GM18907 (cell line): Measurements from ENCODE around the gene GPC1.

Experiments
- ATAC-seq: cut with Tn5 transposase; IDR thresholded peaks from one replicate; pipeline ENCODE4 v1.9.1; 2021; ENCODE audit warnings: mild to moderate bottlenecking, moderate library complexity; ENCODE audit not compliant: unreplicated experiment

Gene GPC1

DNA sequence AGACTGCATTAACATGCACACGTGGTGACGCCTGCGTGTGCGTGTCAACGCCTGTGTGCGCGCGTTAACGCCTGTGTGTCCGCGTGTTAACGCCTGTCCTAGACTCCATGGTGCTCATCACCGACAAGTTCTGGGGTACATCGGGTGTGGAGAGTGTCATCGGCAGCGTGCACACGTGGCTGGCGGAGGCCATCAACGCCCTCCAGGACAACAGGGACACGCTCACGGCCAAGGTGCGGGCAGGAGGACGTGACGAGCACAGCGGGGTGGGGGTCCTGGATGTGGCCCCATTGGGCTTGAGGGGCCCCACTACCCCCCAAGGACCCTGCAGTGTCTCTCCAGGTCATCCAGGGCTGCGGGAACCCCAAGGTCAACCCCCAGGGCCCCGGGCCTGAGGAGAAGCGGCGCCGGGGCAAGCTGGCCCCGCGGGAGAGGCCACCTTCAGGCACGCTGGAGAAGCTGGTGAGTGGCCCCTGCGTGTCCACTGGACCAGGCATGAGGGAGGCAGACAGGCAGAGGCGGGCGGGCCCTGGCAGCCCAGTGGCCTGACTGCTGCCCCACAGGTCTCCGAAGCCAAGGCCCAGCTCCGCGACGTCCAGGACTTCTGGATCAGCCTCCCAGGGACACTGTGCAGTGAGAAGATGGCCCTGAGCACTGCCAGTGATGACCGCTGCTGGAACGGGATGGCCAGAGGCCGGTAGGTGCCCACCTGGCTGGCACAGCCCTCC is 29.2 kb downstream of the GPC1 start:
- no peak for ATAC-seq

- no peak for ATAC-seq
Measured at GRCh38 chr2:240465268-240465764, 29.9 kb downstream of the GPC1 start.

- no peak for ATAC-seq
Measured at GRCh38 chr2:240465765-240466578, 30.5 kb downstream of the GPC1 start.

DNA sequence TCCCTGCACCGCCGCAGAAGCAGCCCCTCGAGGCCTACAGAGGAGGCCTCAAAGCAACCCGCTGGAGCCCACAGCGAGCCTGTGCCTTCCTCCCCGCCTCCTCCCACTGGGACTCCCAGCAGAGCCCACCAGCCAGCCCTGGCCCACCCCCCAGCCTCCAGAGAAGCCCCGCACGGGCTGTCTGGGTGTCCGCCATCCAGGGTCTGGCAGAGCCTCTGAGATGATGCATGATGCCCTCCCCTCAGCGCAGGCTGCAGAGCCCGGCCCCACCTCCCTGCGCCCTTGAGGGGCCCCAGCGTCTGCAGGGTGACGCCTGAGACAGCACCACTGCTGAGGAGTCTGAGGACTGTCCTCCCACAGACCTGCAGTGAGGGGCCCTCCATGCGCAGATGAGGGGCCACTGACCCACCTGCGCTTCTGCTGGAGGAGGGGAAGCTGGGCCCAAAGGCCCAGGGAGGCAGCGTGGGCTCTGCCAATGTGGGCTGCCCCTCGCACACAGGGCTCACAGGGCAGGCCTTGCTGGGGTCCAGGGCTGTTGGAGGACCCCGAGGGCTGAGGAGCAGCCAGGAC is 31.2 kb downstream of the GPC1 start:
- no peak for ATAC-seq

DNA sequence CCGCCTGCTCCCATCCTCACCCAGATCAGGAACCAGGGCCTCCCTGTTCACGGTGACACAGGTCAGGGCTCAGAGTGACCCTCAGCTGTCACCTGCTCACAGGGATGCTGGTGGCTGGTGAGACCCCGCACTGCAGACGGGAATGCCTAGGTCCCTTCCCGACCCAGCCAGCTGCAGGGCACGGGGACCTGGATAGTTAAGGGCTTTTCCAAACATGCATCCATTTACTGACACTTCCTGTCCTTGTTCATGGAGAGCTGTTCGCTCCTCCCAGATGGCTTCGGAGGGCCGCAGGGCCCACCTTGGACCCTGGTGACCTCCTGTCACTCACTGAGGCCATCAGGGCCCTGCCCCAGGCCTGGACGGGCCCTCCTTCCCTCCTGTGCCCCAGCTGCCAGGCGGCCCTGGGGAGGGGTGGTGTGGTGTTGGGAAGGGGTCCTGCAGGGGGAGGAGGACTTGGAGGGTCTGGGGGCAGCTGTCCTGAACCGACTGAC is 31.7 kb downstream of the GPC1 start:
- no peak for ATAC-seq

GRCh38 chr2:240467659-240468302 is 32.3 kb downstream of the GPC1 start:
- ATAC-seq: no peak

- no peak for ATAC-seq
Measured at GRCh38 chr2:240468303-240469238, 33.1 kb downstream of the GPC1 start.

DNA sequence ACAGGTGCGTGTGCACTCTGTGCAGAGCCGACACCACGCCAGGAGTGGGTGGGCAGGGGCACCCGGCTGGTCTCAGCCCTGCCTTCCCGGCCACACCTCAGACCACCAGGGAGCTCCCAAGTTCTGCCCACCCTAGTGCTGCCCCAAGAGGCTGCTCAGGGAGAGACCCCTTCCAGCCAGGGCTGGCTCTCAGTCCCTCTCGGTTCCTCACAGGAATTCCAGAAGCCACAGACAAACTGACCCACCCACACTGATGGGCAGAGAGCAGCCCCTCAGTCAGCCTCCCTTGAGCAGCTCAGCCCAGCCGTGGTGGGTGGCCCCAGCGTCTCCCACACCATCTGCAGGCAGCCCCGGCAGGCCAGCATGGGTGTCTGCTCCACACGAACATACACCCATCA is 33.8 kb downstream of the GPC1 start:
- ATAC-seq: no peak

DNA sequence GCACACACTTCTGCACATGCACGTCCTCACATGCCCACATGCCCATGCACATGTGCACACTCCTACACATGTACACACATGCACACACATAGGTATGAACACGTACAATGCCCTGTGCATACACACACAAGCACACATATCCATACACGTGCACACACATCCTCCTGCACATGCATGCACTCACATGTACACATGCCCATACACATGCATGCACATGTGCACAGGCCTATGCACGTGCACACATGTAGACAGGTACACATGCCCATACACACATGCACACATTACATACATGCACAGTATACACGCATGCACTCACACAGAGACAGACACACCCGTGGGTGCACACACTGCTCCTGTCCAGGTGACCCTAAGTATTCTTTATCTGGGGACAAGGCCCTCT is 34.3 kb downstream of the GPC1 start:
- no peak for ATAC-seq

DNA sequence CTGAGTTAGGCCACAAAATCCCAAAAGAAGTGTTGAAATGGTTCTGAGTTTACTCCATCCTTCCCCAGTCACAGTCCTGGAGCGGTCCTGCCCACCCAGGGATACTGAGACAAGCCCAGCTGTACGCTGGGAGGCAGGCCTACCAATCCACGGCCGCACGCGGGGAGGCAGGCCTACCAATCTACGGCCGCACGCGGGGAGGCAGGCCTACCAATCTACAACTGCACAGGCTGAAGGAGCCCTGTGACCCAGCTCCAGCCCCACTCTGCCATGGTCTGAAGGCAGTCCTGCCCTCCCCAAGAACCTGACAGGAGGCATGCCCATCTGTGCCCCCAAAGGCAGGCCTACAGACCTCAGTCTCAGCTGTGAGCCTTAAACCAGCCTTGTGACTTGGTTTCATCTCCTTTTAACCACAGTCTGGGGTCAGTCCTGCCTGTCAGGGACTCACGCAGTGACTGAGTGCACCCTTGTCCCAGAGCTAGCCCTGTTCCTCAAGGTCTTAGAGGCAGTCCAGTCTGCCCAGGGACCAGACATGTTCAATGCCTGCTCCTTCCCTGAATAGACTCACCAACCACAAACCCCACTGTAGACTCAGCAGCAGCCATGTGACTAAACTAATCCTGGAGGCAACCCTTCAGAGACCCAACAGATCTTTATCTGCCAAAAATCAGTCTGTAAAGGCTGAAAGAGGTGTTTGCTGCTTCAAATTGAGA is 36.8 kb downstream of the GPC1 start:
- no peak for ATAC-seq

DNA sequence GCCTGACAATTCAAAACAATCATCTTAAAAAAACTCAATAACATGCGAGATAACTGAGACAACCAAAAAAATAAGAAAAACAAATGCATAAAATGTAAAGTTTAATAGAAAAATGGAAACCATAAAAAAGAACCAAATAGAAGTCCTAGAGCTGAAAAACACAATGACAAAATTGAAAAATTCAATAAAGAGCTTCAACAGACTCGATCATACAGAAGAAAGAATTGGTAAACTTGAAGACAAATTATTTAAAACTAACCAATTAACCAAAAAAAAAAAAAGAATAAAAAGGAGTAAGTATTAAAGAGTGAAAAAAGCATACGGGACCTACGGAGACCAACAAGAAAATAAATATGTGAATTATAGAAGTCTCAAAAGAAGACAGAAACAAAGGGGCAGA is 37.7 kb downstream of the GPC1 start:
- ATAC-seq: no peak

DNA sequence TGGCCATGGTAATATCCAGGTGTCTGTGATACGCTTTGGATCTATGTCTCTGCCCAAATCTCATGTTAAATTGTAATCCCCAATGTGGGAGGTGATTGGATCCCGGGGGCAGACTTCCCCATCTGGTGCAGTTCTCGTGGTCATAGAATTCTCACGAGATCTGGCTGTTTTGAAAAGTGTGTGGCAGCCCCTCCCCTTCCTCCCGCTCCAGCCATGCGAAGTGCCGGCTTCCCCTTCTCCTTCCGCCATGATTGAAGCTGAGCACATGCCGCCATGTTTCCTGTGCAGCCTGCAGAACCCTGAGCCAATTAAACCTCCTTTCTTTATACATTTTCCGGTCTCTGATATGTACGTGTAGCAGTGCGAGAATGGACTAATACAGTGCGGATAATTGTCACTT is 42.5 kb downstream of the GPC1 start:
- ATAC-seq: no peak

DNA sequence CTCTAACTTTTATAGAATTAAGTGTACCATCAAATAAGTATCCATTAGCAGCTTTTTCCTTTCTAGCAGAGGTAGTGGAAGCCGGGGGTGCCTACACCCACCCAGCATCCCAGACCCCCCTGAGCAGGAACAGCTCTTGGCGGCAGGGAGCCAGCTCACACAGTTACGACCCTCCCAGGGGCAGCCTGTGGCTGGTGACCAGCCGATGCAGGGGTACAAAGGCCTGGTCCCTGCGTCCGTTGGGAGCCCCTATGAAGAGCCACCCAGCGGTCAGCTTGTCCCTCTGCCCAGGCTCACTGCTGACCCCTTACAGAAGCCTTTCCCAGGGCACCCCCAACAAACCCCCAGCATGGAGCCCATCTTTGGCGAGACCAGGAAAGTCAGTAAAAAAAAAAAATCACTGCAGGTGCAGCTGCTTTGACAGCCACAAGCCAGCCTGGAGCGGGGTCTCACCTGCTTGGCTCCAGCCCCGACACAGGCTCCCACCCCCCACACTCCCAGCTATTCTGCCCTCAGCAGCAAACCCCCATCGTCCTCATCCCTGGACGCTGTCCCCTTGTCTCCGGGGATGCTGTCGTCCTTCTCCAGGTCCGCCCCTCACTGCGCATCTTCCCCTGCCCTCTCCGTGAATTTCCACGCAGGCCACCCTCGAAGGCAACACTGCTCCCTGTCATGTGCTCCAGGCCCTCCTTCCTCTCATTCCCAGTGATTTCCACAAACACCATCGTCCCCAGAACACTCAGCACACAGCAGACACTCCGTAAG is 43.1 kb downstream of the GPC1 start:
- no peak for ATAC-seq

DNA sequence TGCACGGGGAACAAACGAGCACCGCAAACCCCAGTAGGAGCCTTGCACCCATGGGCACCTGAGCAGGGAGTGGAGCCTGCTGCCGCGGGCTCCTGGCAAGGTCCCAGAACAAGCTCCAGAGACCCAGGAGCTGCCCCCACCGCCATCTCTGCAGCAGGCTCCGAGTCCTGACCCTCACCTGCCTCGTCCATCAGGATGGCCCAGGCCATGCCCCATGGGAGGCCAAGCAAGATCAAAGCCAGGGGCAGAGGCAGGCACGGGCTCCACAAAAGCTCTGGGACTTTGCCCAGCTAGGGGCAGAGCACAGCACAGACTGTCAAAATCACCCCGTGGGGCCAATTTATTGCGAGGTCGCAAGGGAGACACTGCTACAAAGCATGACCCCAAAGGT is 43.6 kb downstream of the GPC1 start:
- ATAC-seq: no peak

DNA sequence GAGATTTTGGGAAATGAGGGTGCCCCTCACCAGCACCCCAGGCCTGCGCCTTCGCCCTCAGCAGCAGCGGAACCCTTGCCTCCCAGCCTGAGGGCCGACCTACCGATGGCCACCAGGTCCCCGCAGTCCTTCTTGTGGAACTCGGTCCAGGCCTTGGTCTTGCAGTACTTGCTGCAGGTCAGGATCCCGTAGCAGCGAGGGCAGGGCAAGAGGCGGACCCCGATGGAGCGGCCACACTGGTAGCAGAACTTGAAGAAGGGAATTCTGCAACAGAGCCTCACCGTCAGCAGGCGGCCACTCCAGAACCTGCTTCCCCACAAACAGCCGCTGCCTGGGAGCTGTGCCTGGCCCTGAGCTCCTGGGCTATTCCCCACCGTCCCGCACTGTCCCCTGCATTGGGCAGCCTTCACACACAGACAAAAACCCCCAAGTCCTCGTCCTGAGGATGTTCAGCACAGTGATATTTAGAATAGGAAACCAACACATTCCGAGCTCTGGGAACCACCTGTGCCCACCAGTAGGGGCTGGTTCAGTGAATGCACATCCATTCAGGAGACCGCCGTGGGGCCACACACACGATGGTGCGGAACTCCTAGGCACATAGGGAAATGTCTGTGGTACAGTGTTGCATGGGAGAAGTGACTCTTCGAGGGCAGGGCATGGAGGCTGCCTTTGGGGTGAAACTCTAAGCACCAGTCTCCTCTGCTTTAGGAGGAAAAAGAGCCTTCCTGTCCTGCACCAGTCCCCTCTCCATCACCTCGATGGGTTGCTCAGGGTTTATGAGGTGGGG is 45.6 kb downstream of the GPC1 start:
- no peak for ATAC-seq

- ATAC-seq: no peak
Measured at GRCh38 chr2:240481720-240482119, 46.3 kb downstream of the GPC1 start.

DNA sequence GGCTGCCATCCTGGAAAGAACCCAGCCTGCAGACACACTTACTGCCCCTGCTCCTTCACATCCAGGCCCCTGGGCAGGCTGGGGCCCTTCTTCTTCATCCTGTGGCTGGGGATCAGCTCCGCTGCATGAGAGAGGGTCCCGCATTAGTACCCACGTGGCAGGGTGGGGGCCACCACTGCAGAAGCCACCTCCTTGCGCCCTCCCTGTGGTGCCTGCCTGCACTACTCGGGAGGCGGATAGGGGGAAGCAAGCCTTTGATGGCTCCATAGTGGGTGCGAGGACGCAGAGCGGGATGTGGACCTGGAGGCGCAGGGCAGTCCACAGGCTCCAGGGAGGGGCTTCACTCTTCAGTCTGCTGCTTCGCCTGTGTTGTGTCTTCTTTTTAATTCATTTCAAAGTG is 46.7 kb downstream of the GPC1 start:
- ATAC-seq: no peak

DNA sequence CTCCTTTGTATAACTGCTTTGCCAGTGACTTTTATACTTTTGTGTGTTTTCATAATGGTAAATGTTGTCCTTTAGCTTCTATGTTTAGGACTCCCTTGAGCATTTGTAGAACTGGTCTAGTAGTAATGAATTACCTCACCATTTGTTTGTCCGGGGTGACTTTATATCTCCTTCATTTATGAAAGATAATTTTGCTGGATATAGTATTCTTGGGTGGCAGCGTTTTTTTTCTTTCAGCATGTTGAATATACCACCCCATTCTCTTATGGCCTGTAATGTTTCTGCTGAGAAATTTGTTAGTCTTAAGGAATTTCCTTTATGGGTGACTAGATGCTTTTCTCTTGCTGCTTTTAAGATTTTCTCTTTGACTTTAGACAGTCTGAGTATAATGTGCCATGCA is 56.0 kb downstream of the GPC1 start:
- ATAC-seq: no peak
